Measurements from ENCODE around the gene YAF2. TPM values are rescaled to one million over a fixed set of nuclear protein-coding genes. Genes with fewer than 3 reads are reported as not detected.
"Not testable (repeated sequence)": the region's sequence is repeated elsewhere in the genome, so short reads cannot be mapped to it uniquely, and the experiment has no call there.

YAF2 gene
- total and polyA plus RNA-seq, 2 donors, result 24.9 to 28.3 TPM

DNA sequence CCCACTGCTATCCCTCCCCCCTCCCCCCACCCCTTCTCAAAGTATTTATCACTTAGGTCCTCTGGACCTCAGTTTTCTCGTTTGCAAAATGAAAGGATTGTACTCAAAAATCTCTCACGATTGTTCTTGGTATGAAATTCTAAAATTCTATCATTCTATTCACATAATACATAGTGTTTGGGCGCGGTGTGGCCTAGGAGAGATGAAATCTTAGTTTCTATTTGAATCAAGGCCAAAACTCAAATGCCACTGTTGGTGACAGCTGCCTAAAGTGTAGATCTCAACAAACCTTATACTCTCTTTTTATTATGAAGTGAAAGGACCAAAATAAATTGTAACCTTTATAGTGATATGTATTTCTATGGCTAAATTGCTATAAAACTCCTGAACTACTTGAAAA, 23.7 kb upstream of the YAF2 start:
- H3K27me3 ChIP-seq (ENCODE audit: control insufficient read depth in 2 of 2, insufficient read depth in 1 of 2, low read length in 1 of 2), result no peaks in the 10 kb centered on the region
- no peaks in the 10 kb centered on the region for H3K9me3 ChIP-seq (ENCODE audit: control insufficient read depth in 2 of 2, insufficient read depth in 1 of 2, low read length in 1 of 2)
- no peak overlapping the region for H3K27ac ChIP-seq (ENCODE audit: low read depth in 1 of 2, low read length in 1 of 2)
- H3K4me1 ChIP-seq (ENCODE audit: control insufficient read depth in 2 of 2, insufficient read depth in 2 of 2, low read length in 2 of 2), result no peaks in the 10 kb centered on the region
- 95% methylated on average over 4 of the region's 4 CpGs for WGBS
- no peak overlapping the region for H3K4me3 ChIP-seq (ENCODE audit: low read length in 2 of 2)
- H3K36me3 ChIP-seq (ENCODE audit: control insufficient read depth in 2 of 2, insufficient read depth in 2 of 2, low read length in 1 of 2), result no peaks in the 10 kb centered on the region
- no peak for DNase-seq (ENCODE audit: low read depth in 6 of 9, low spot score in 9 of 9)

DNA sequence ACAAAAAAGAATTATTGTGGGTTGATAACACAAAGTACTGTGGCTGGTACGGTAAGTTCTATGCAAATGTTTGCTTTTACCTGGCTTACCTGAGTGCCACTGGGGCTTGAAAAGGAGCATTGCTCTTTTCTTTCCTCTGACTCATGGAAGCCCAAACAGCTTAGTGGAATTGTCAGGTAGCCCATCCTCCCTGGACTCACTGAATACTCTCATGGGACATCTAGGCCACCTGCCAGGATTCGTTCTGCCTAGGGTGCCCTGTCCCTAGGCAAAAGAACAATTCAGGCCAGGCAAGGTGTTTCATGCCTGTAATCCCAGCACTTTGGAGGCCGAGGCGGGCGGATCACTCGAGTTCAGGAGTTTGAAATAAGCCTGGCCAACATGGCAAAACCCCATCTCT, 22.5 kb upstream of the YAF2 start:
- H3K4me1 ChIP-seq (ENCODE audit: control insufficient read depth in 2 of 2, insufficient read depth in 2 of 2, low read length in 2 of 2), result no peaks in the 10 kb centered on the region
- H3K27me3 ChIP-seq (ENCODE audit: control insufficient read depth in 2 of 2, insufficient read depth in 1 of 2, low read length in 1 of 2), result no peaks in the 10 kb centered on the region
- WGBS, result 94% methylated on average over 6 of the region's 6 CpGs
- no peaks in the 10 kb centered on the region for H3K9me3 ChIP-seq (ENCODE audit: control insufficient read depth in 2 of 2, insufficient read depth in 1 of 2, low read length in 1 of 2)
- H3K27ac ChIP-seq (ENCODE audit: low read depth in 1 of 2, low read length in 1 of 2), result no peak overlapping the region
- no peak overlapping the region for H3K4me3 ChIP-seq (ENCODE audit: low read length in 2 of 2)
- no peaks in the 10 kb centered on the region for H3K36me3 ChIP-seq (ENCODE audit: control insufficient read depth in 2 of 2, insufficient read depth in 2 of 2, low read length in 1 of 2)
- no peak for DNase-seq (ENCODE audit: low read depth in 6 of 9, low spot score in 9 of 9)

DNA sequence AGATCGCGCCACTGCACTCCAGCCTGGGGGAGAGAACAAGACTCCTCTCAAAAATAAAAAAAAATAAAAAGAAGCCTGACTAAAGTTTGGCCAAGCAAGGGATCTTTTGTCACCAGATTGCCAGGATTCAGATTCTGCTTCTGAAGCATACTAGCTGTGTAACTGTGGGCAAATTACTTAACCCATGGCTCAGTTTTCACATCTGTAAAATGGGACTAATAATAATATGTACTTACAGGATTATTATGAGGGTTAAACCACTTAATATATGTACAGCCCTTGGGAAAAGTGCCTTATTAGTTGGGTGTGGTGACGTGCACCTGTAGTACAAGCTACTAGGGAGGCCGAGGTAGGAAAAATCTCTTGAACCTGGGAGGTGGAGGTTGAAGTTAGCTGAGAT, 21.7 kb upstream of the YAF2 start:
- H3K4me1 ChIP-seq (ENCODE audit: control insufficient read depth in 2 of 2, insufficient read depth in 2 of 2, low read length in 2 of 2), result no peaks in the 10 kb centered on the region
- no peaks in the 10 kb centered on the region for H3K36me3 ChIP-seq (ENCODE audit: control insufficient read depth in 2 of 2, insufficient read depth in 2 of 2, low read length in 1 of 2)
- H3K9me3 ChIP-seq (ENCODE audit: control insufficient read depth in 2 of 2, insufficient read depth in 1 of 2, low read length in 1 of 2), result no peaks in the 10 kb centered on the region
- no peak overlapping the region for H3K4me3 ChIP-seq (ENCODE audit: low read length in 2 of 2)
- no peaks in the 10 kb centered on the region for H3K27me3 ChIP-seq (ENCODE audit: control insufficient read depth in 2 of 2, insufficient read depth in 1 of 2, low read length in 1 of 2)
- no peak overlapping the region for H3K27ac ChIP-seq (ENCODE audit: low read depth in 1 of 2, low read length in 1 of 2)
- WGBS, result 97% methylated on average over 4 of the region's 4 CpGs
- DNase-seq (ENCODE audit: low read depth in 6 of 9, low spot score in 9 of 9), result no peak

DNA sequence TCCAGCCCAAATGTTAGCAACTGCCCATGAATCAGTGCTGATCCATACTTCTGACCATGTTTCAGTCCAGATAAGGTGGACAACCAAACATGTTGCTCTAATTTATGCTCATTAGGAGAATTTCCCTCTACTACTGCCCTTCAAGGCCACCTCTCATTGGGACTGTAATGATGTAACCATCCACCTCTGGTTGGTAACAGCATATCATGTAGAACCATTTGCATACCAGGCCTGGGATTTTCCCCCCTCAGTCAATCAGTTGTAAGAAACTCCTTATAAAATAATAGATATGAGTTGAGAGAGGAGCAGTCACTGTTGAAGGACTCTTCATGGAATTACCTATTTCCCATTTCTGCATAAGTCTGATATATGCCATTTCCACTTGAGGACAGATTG, 17.8 kb upstream of the YAF2 start:
- DNase-seq (ENCODE audit: low read depth in 6 of 9, low spot score in 9 of 9), result no peak
- no peak overlapping the region for H3K27ac ChIP-seq (ENCODE audit: low read depth in 1 of 2, low read length in 1 of 2)

DNA sequence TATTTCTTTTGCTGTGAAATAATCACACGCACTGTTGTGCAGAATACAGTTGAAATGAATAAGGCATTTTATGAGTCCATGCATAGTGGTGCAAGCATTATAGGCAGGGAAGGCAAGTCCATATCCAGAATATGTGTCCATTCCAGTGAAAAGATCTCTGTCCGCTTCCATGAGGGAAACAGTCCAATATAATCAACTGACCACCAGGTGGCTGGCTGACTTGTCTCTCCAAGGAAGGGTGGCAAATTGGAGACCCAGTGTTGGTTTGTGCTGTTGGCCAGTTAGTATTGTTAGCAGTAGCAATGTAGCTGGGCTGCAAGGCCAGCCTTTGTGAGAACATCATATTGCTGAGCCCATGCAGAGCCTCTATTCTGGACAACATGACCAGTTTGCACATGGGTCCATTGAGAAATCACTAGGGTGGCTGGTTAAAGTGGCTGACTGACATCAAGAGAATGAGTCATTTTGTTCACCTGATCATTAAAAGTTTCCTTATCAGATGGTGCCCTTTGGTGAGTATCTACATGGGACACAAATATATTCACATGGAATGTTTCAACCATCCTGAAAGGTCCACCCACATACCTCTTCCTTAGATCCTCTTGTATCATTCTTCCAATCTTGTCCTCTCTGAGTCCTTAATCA, 17.3 kb upstream of the YAF2 start:
- 98% methylated on average over 2 of the region's 2 CpGs for WGBS
- Histone ChIP-seq H3K9me3 (ENCODE audit: control insufficient read depth in 2 of 2, insufficient read depth in 1 of 2, low read length in 1 of 2) (no peaks in the 10 kb centered on the region), H3K4me3 (ENCODE audit: low read length in 2 of 2) (no peak overlapping the region), H3K27me3 (ENCODE audit: control insufficient read depth in 2 of 2, insufficient read depth in 1 of 2, low read length in 1 of 2) (no peaks in the 10 kb centered on the region), H3K27ac (ENCODE audit: low read depth in 1 of 2, low read length in 1 of 2) (no peak overlapping the region), H3K4me1 (ENCODE audit: control insufficient read depth in 2 of 2, insufficient read depth in 2 of 2, low read length in 2 of 2) (no peaks in the 10 kb centered on the region), H3K36me3 (ENCODE audit: control insufficient read depth in 2 of 2, insufficient read depth in 2 of 2, low read length in 1 of 2) (no peaks in the 10 kb centered on the region)
- DNase-seq (ENCODE audit: low read depth in 6 of 9, low spot score in 9 of 9), result no peak

More for the DNA sequence above, 17.8 kb upstream of the YAF2 start:
- Histone ChIP-seq H3K4me1 (ENCODE audit: control insufficient read depth in 2 of 2, insufficient read depth in 2 of 2, low read length in 2 of 2) (no peaks in the 10 kb centered on the region), H3K36me3 (ENCODE audit: control insufficient read depth in 2 of 2, insufficient read depth in 2 of 2, low read length in 1 of 2) (no peaks in the 10 kb centered on the region), H3K9me3 (ENCODE audit: control insufficient read depth in 2 of 2, insufficient read depth in 1 of 2, low read length in 1 of 2) (no peaks in the 10 kb centered on the region), H3K27me3 (ENCODE audit: control insufficient read depth in 2 of 2, insufficient read depth in 1 of 2, low read length in 1 of 2) (no peaks in the 10 kb centered on the region), H3K4me3 (ENCODE audit: low read length in 2 of 2) (no peak overlapping the region)

DNA sequence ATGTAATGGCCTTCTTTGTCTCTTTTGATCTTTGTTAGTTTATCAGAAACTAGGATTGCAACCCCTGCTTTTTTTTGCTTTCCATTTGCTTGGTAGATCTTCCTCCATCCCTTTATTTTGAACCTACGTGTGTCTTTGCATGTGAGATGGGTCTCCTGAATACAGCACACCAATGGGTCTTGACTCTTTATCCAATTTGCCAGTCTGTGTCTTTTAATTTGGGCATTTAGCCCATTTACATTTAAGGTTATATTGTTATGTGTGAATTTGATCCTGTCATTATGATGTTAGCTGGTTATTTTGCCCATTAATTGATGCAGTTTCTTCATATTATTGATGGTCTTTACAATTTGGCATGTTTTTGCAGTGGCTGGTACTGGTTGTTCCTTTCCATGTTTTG, 14.6 kb upstream of the YAF2 start:
- H3K27ac ChIP-seq (ENCODE audit: low read depth in 1 of 2, low read length in 1 of 2); H3K4me1 ChIP-seq (ENCODE audit: control insufficient read depth in 2 of 2, insufficient read depth in 2 of 2, low read length in 2 of 2); H3K27me3 ChIP-seq (ENCODE audit: control insufficient read depth in 2 of 2, insufficient read depth in 1 of 2, low read length in 1 of 2); DNase-seq (ENCODE audit: low read depth in 6 of 9, low spot score in 9 of 9); H3K36me3 ChIP-seq (ENCODE audit: control insufficient read depth in 2 of 2, insufficient read depth in 2 of 2, low read length in 1 of 2); H3K4me3 ChIP-seq (ENCODE audit: low read length in 2 of 2); H3K9me3 ChIP-seq (ENCODE audit: control insufficient read depth in 2 of 2, insufficient read depth in 1 of 2, low read length in 1 of 2): not testable (repeated sequence)
- WGBS, result 91% methylated on average over 1 of the region's 1 CpG

DNA sequence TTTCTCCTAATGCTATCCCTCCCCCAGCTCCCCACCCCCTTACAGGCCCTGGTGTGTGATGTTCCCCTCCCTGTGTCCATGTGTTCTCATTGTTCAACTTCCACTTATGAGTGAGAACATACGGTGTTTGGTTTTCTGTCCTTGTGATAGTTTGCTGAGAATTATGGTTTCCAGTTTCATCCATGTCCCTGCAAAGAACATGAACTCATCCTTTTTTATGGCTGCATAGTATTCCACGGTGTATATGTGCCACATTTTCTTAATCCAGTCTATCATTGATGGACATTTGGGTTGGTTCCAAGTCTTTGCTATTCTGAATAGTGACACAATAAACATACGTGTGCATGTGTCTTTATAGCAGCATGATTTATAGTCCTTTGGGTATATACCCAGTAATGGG, 11.0 kb upstream of the YAF2 start:
- H3K9me3 ChIP-seq (ENCODE audit: control insufficient read depth in 2 of 2, insufficient read depth in 1 of 2, low read length in 1 of 2); H3K27ac ChIP-seq (ENCODE audit: low read depth in 1 of 2, low read length in 1 of 2); H3K27me3 ChIP-seq (ENCODE audit: control insufficient read depth in 2 of 2, insufficient read depth in 1 of 2, low read length in 1 of 2); H3K4me3 ChIP-seq (ENCODE audit: low read length in 2 of 2); DNase-seq (ENCODE audit: low read depth in 6 of 9, low spot score in 9 of 9); H3K36me3 ChIP-seq (ENCODE audit: control insufficient read depth in 2 of 2, insufficient read depth in 2 of 2, low read length in 1 of 2); H3K4me1 ChIP-seq (ENCODE audit: control insufficient read depth in 2 of 2, insufficient read depth in 2 of 2, low read length in 2 of 2): not testable (repeated sequence)
- 95% methylated on average over 3 of the region's 3 CpGs for WGBS

DNA sequence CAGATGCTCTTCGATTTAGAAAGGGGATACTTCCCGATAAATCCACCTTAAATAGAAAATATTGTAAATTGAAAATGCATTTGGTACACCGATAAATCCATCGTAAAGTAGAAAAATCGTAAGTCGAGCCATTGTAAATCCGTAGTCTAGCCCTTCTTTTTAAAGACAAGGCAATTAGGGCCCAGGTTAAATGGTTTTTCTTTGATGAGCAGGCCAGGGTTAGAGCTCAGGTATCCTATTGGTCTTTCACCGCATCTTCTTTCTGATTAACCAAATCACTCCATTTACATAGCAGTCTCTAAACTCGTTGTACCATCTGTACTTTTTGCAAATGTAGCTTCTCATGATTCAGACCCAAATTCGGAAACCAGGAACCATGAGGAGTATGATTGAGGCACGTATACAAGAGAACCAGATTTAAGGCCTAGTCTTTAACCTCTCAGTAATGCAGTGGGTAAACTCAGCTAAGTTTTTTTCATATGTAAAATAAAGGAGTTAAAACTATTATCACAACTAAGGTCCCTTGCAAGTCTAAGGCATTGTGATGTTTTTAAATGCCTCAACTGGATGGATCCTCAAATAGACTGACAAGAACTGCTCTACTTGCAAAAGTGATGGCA, 2.2 kb upstream of the YAF2 start:
- no peak for DNase-seq (ENCODE audit: low read depth in 6 of 9, low spot score in 9 of 9)
- 96% methylated on average over 11 of the region's 11 CpGs for WGBS
- no peaks in the 10 kb centered on the region for H3K36me3 ChIP-seq (ENCODE audit: control insufficient read depth in 2 of 2, insufficient read depth in 2 of 2, low read length in 1 of 2)
- H3K4me3 ChIP-seq (ENCODE audit: low read length in 2 of 2), result no peak overlapping the region
- no peaks in the 10 kb centered on the region for H3K27me3 ChIP-seq (ENCODE audit: control insufficient read depth in 2 of 2, insufficient read depth in 1 of 2, low read length in 1 of 2)
- peaks cover 3 to 14% of the 10 kb centered on the region in 2 donors for H3K4me1 ChIP-seq (ENCODE audit: control insufficient read depth in 2 of 2, insufficient read depth in 2 of 2, low read length in 2 of 2)
- H3K27ac ChIP-seq (ENCODE audit: low read depth in 1 of 2, low read length in 1 of 2), result no peak overlapping the region
- H3K9me3 ChIP-seq (ENCODE audit: control insufficient read depth in 2 of 2, insufficient read depth in 1 of 2, low read length in 1 of 2), result no peaks in the 10 kb centered on the region

DNA sequence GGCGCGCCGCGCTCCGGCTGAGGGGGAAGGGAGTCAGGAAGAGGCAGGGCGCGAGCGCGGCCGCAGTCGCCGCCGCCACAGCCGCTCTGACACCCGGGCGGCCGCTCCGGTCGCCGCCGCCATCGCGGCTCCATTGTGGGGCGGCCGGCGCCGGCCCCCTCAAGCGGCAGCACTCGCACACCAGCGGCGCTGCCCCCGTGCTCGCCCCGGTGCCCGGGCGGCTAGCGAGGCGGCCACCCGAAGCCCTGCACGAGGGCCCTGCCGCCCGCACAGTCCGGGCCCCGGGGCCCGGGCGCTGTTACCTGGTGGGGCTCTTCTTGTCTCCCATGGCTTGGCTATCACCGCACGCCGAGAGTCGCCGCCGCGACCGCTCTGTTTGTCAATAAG, 202 bp downstream of the YAF2 start:
- H3K27me3 ChIP-seq (ENCODE audit: control insufficient read depth in 2 of 2, insufficient read depth in 1 of 2, low read length in 1 of 2), result no peaks in the 10 kb centered on the region
- peaks cover 5% of the 10 kb centered on the region in 2 donors for H3K36me3 ChIP-seq (ENCODE audit: control insufficient read depth in 2 of 2, insufficient read depth in 2 of 2, low read length in 1 of 2)
- WGBS, result 1% methylated on average over 54 of the region's 54 CpGs
- peak overlapping the region; percentile 58 to 88 for H3K27ac ChIP-seq (ENCODE audit: low read depth in 1 of 2, low read length in 1 of 2)
- peaks cover 3 to 18% of the 10 kb centered on the region in 2 donors for H3K4me1 ChIP-seq (ENCODE audit: control insufficient read depth in 2 of 2, insufficient read depth in 2 of 2, low read length in 2 of 2)
- peak in 1 of 9 donors; percentile 3 for DNase-seq (ENCODE audit: low read depth in 6 of 9, low spot score in 9 of 9)
- peak overlapping the region; percentile 70 to 99 for H3K4me3 ChIP-seq (ENCODE audit: low read length in 2 of 2)
- H3K9me3 ChIP-seq (ENCODE audit: control insufficient read depth in 2 of 2, insufficient read depth in 1 of 2, low read length in 1 of 2), result no peaks in the 10 kb centered on the region
